Measurements from ENCODE around the gene GABBR2.

Gene GABBR2

GRCh38 chr9:98396236-98396635 lies 312.5 kb downstream of the GABBR2 start:
- Histone ChIP-seq H3K9me3 (ENCODE audit: control insufficient read depth, low read length) (no peaks in the 10 kb centered on the region), H3K36me3 (ENCODE audit: control insufficient read depth, insufficient read depth, low read length) (no peaks in the 10 kb centered on the region), H3K27ac (ENCODE audit: insufficient read depth, low read length, poor library complexity, severe bottlenecking) (no peak overlapping the region), H3K27me3 (replicated peaks; ENCODE audit: control insufficient read depth, insufficient read depth, low read length, poor library complexity, severe bottlenecking) (no peaks in the 10 kb centered on the region), H3K4me1 (ENCODE audit: control insufficient read depth, insufficient read depth, low read length, poor library complexity, severe bottlenecking) (no peaks in the 10 kb centered on the region), H3K4me3 (ENCODE audit: insufficient read depth, low read depth, low read length, poor library complexity, severe bottlenecking) (no peak overlapping the region)
- no peak for DNase-seq

DNA sequence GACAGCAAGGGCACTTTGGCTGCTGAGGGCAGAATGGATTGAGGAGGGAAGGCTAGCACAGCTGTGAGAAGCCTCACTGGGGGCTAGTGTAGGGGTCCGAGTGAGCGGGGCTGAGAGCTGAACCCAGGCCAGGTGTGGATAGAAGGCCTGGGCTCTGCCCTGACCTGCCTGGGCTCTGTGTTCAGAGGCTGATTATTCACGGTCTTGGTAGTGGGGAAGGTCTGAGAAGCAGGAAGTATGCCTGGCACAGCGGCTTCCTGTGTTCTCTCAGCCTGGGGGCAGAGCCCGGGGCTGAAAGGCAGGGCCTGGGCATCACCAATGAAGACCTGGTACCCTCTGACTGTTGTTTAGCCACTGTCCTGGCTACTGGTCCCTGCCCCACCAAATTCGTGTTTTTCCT lies 316.9 kb downstream of the GABBR2 start:
- DNase-seq: no peak
- Histone ChIP-seq H3K27me3 (replicated peaks; ENCODE audit: control insufficient read depth, insufficient read depth, low read length, poor library complexity, severe bottlenecking) (no peaks in the 10 kb centered on the region), H3K4me3 (ENCODE audit: insufficient read depth, low read depth, low read length, poor library complexity, severe bottlenecking) (no peak overlapping the region), H3K36me3 (ENCODE audit: control insufficient read depth, insufficient read depth, low read length) (no peaks in the 10 kb centered on the region), H3K27ac (ENCODE audit: insufficient read depth, low read length, poor library complexity, severe bottlenecking) (no peak overlapping the region), H3K9me3 (ENCODE audit: control insufficient read depth, low read length) (no peaks in the 10 kb centered on the region), H3K4me1 (ENCODE audit: control insufficient read depth, insufficient read depth, low read length, poor library complexity, severe bottlenecking) (no peaks in the 10 kb centered on the region)

GRCh38 chr9:98391406-98391805 lies 317.3 kb downstream of the GABBR2 start:
- Histone ChIP-seq H3K4me1 (ENCODE audit: control insufficient read depth, insufficient read depth, low read length, poor library complexity, severe bottlenecking) (no peaks in the 10 kb centered on the region), H3K27me3 (replicated peaks; ENCODE audit: control insufficient read depth, insufficient read depth, low read length, poor library complexity, severe bottlenecking) (no peaks in the 10 kb centered on the region), H3K27ac (ENCODE audit: insufficient read depth, low read length, poor library complexity, severe bottlenecking) (no peak overlapping the region), H3K9me3 (ENCODE audit: control insufficient read depth, low read length) (no peaks in the 10 kb centered on the region), H3K4me3 (ENCODE audit: insufficient read depth, low read depth, low read length, poor library complexity, severe bottlenecking) (no peak overlapping the region), H3K36me3 (ENCODE audit: control insufficient read depth, insufficient read depth, low read length) (no peaks in the 10 kb centered on the region)
- no peak for DNase-seq

DNA sequence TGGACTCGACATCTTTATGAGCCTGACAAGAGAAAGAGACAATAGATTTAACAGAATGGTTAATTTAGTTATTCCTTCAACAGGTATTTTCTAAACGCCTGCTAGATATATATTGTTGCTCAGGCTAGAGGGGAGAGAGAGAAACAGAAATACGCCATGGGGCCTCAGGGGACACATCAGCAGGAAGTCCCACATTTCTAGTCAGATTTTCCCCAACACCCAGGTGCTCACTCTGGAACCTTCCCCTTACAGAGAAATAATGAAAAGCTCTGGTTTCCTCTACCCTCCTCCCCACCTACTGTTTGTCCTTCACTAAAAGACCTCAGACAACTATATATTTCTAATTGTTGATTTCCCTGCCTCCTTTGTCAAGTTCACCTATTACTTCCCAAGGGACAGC lies 323.0 kb downstream of the GABBR2 start:
- no peak overlapping the region for H3K27ac ChIP-seq (ENCODE audit: insufficient read depth, low read length, poor library complexity, severe bottlenecking)
- no peak for DNase-seq
- H3K27me3 ChIP-seq (replicated peaks; ENCODE audit: control insufficient read depth, insufficient read depth, low read length, poor library complexity, severe bottlenecking): no peaks in the 10 kb centered on the region
- H3K36me3 ChIP-seq (ENCODE audit: control insufficient read depth, insufficient read depth, low read length): no peaks in the 10 kb centered on the region
- H3K4me1 ChIP-seq (ENCODE audit: control insufficient read depth, insufficient read depth, low read length, poor library complexity, severe bottlenecking): no peaks in the 10 kb centered on the region
- no peaks in the 10 kb centered on the region for H3K9me3 ChIP-seq (ENCODE audit: control insufficient read depth, low read length)
- no peak overlapping the region for H3K4me3 ChIP-seq (ENCODE audit: insufficient read depth, low read depth, low read length, poor library complexity, severe bottlenecking)

DNA sequence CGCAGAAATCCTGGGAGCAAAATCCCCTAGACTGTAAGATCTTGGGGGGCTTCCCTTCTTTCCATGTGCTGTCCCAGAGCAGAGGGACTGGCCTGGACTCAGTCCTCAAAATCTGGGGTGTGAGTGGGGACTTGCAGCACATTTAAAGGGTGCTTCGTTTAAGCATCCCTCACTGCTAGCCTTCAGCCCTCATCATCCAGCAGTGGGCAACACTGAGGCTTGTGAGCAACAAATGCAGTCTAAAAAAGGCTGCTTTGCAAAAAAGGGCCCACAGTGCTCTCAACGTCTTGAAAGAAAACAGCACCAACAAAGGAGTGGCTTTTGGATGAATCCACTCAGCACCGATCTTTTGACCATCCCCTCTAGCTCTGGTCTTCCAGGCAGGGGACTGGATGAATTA lies 325.0 kb downstream of the GABBR2 start:
- DNase-seq: no peak
- Histone ChIP-seq H3K36me3 (ENCODE audit: control insufficient read depth, insufficient read depth, low read length) (no peaks in the 10 kb centered on the region), H3K9me3 (ENCODE audit: control insufficient read depth, low read length) (no peaks in the 10 kb centered on the region), H3K27me3 (replicated peaks; ENCODE audit: control insufficient read depth, insufficient read depth, low read length, poor library complexity, severe bottlenecking) (no peaks in the 10 kb centered on the region), H3K4me3 (ENCODE audit: insufficient read depth, low read depth, low read length, poor library complexity, severe bottlenecking) (no peak overlapping the region), H3K4me1 (ENCODE audit: control insufficient read depth, insufficient read depth, low read length, poor library complexity, severe bottlenecking) (no peaks in the 10 kb centered on the region), H3K27ac (ENCODE audit: insufficient read depth, low read length, poor library complexity, severe bottlenecking) (no peak overlapping the region)

GRCh38 chr9:98381311-98382103 lies 327.2 kb downstream of the GABBR2 start:
- Histone ChIP-seq H3K9me3 (ENCODE audit: control insufficient read depth, low read length) (no peaks in the 10 kb centered on the region), H3K4me3 (ENCODE audit: insufficient read depth, low read depth, low read length, poor library complexity, severe bottlenecking) (no peak overlapping the region), H3K27ac (ENCODE audit: insufficient read depth, low read length, poor library complexity, severe bottlenecking) (no peak overlapping the region), H3K27me3 (replicated peaks; ENCODE audit: control insufficient read depth, insufficient read depth, low read length, poor library complexity, severe bottlenecking) (no peaks in the 10 kb centered on the region), H3K36me3 (ENCODE audit: control insufficient read depth, insufficient read depth, low read length) (no peaks in the 10 kb centered on the region), H3K4me1 (ENCODE audit: control insufficient read depth, insufficient read depth, low read length, poor library complexity, severe bottlenecking) (no peaks in the 10 kb centered on the region)
- DNase-seq: no peak

- H3K36me3 ChIP-seq (ENCODE audit: control insufficient read depth, insufficient read depth, low read length): no peaks in the 10 kb centered on the region
- H3K4me1 ChIP-seq (ENCODE audit: control insufficient read depth, insufficient read depth, low read length, poor library complexity, severe bottlenecking): no peaks in the 10 kb centered on the region
- DNase-seq: no peak
- no peaks in the 10 kb centered on the region for H3K9me3 ChIP-seq (ENCODE audit: control insufficient read depth, low read length)
- H3K27ac ChIP-seq (ENCODE audit: insufficient read depth, low read length, poor library complexity, severe bottlenecking): no peak overlapping the region
- no peaks in the 10 kb centered on the region for H3K27me3 ChIP-seq (replicated peaks; ENCODE audit: control insufficient read depth, insufficient read depth, low read length, poor library complexity, severe bottlenecking)
- no peak overlapping the region for H3K4me3 ChIP-seq (ENCODE audit: insufficient read depth, low read depth, low read length, poor library complexity, severe bottlenecking)
These were observed 328.6 kb downstream of the GABBR2 start for GRCh38 chr9:98380065-98380681.

GRCh38 chr9:98379572-98379971 lies 329.2 kb downstream of the GABBR2 start:
- no peak for DNase-seq
- no peaks in the 10 kb centered on the region for H3K36me3 ChIP-seq (ENCODE audit: control insufficient read depth, insufficient read depth, low read length)

GRCh38 chr9:98378794-98379193 lies 329.9 kb downstream of the GABBR2 start:
- Histone ChIP-seq H3K9me3 (ENCODE audit: control insufficient read depth, low read length) (no peaks in the 10 kb centered on the region), H3K36me3 (ENCODE audit: control insufficient read depth, insufficient read depth, low read length) (no peaks in the 10 kb centered on the region), H3K4me1 (ENCODE audit: control insufficient read depth, insufficient read depth, low read length, poor library complexity, severe bottlenecking) (no peaks in the 10 kb centered on the region), H3K4me3 (ENCODE audit: insufficient read depth, low read depth, low read length, poor library complexity, severe bottlenecking) (no peak overlapping the region), H3K27ac (ENCODE audit: insufficient read depth, low read length, poor library complexity, severe bottlenecking) (no peak overlapping the region), H3K27me3 (replicated peaks; ENCODE audit: control insufficient read depth, insufficient read depth, low read length, poor library complexity, severe bottlenecking) (no peaks in the 10 kb centered on the region)
- no peak for DNase-seq

More at GRCh38 chr9:98379572-98379971, 329.2 kb downstream of the GABBR2 start:
- no peaks in the 10 kb centered on the region for H3K27me3 ChIP-seq (replicated peaks; ENCODE audit: control insufficient read depth, insufficient read depth, low read length, poor library complexity, severe bottlenecking)
- H3K4me3 ChIP-seq (ENCODE audit: insufficient read depth, low read depth, low read length, poor library complexity, severe bottlenecking): no peak overlapping the region
- H3K4me1 ChIP-seq (ENCODE audit: control insufficient read depth, insufficient read depth, low read length, poor library complexity, severe bottlenecking): no peaks in the 10 kb centered on the region
- no peaks in the 10 kb centered on the region for H3K9me3 ChIP-seq (ENCODE audit: control insufficient read depth, low read length)
- no peak overlapping the region for H3K27ac ChIP-seq (ENCODE audit: insufficient read depth, low read length, poor library complexity, severe bottlenecking)

GRCh38 chr9:98378206-98378780 lies 330.4 kb downstream of the GABBR2 start:
- DNase-seq: no peak
- no peaks in the 10 kb centered on the region for H3K27me3 ChIP-seq (replicated peaks; ENCODE audit: control insufficient read depth, insufficient read depth, low read length, poor library complexity, severe bottlenecking)
- H3K9me3 ChIP-seq (ENCODE audit: control insufficient read depth, low read length): no peaks in the 10 kb centered on the region
- no peaks in the 10 kb centered on the region for H3K36me3 ChIP-seq (ENCODE audit: control insufficient read depth, insufficient read depth, low read length)
- no peak overlapping the region for H3K27ac ChIP-seq (ENCODE audit: insufficient read depth, low read length, poor library complexity, severe bottlenecking)
- no peaks in the 10 kb centered on the region for H3K4me1 ChIP-seq (ENCODE audit: control insufficient read depth, insufficient read depth, low read length, poor library complexity, severe bottlenecking)
- no peak overlapping the region for H3K4me3 ChIP-seq (ENCODE audit: insufficient read depth, low read depth, low read length, poor library complexity, severe bottlenecking)
